Measurements from ENCODE around the gene CLEC18B.
"Not testable (repeated sequence)": the region's sequence is repeated elsewhere in the genome, so short reads cannot be mapped to it uniquely, and the experiment has no call there.

- TF ChIP-seq ATF3 (IDR thresholded peaks at IDR 0.05); CTCF (IDR thresholded peaks at IDR 0.05; ENCODE audit: low read depth, low read length, missing input control); FOXA1 (IDR thresholded peaks at IDR 0.05); MAX (IDR thresholded peaks at IDR 0.05); RAD21 (IDR thresholded peaks at IDR 0.05); GABPA (IDR thresholded peaks at IDR 0.05 in 1 of 2, conservative IDR thresholded peaks at IDR 0.05 in 1 of 2); EGR1 (IDR thresholded peaks at IDR 0.05; ENCODE audit: low read depth in 2 of 2); YY1 (IDR thresholded peaks at IDR 0.05); ZBTB33 (IDR thresholded peaks at IDR 0.05); REST (IDR thresholded peaks at IDR 0.05): not testable (repeated sequence)
Observed at GRCh38 chr16:74373847-74374184, 47.5 kb downstream of the CLEC18B start.

Measured in liver (tissue), 3 donors.